HEK293 (cell line): ENCODE data around the gene ARHGEF39.

ENCODE experiments used
- ATF2 ChIP-seq: fragments of 450-650 bp; formaldehyde crosslinking; IDR thresholded peaks from 2 replicates; pipeline ENCODE4 v1.5.1; 2016; ENCODE audit warnings: missing biosample characterization, missing genetic modification characterization, low read depth
- CTCF ChIP-seq: fragments of 450-650 bp; formaldehyde crosslinking; IDR thresholded peaks from 2 replicates; pipeline ENCODE4 v1.5.1; 2016; ENCODE audit warnings: missing biosample characterization, missing genetic modification characterization
- HOXA7 ChIP-seq: sonication (generic); formaldehyde crosslinking; IDR thresholded peaks from 2 replicates; pipeline ENCODE4 v1.8.1; 2022; ENCODE audit warnings: missing genetic modification reagents, borderline replicate concordance
- TRIM28 ChIP-seq: IDR thresholded peaks from 2 replicates; pipeline ENCODE4 v1.6.1; 2011; ENCODE audit warnings: low read length, control low read depth, borderline replicate concordance
- ZFHX2 ChIP-seq: fragments of 450-650 bp; formaldehyde crosslinking; conservative IDR thresholded peaks from 2 replicates; pipeline ENCODE4 v1.5.1; 2016; ENCODE audit warnings: missing biosample characterization, missing genetic modification characterization
- ZFP3 ChIP-seq: fragments of 450-650 bp; formaldehyde crosslinking; IDR thresholded peaks from 2 replicates; pipeline ENCODE4 v1.5.1; 2016; ENCODE audit warnings: low read depth, missing biosample characterization, missing genetic modification characterization
- ZNF24 ChIP-seq: fragments of 450-650 bp; formaldehyde crosslinking; IDR thresholded peaks from 2 replicates; pipeline ENCODE4 v1.5.1; 2016; ENCODE audit warnings: missing biosample characterization, missing genetic modification characterization
- ZNF426 ChIP-seq: fragments of 450-650 bp; formaldehyde crosslinking; IDR thresholded peaks from 2 replicates; pipeline ENCODE4 v1.5.1; 2017; ENCODE audit warnings: missing biosample characterization, missing genetic modification characterization, mild to moderate bottlenecking, inconsistent platforms, moderate library complexity
- ZNF530 ChIP-seq: fragments of 450-650 bp; formaldehyde crosslinking; IDR thresholded peaks from 2 replicates; pipeline ENCODE4 v1.5.1; 2016; ENCODE audit warnings: low read depth, missing biosample characterization, missing genetic modification characterization
- TF ChIP-seq, protein P1 (sequence below): fragments of 450-650 bp; formaldehyde crosslinking; IDR thresholded peaks from 2 replicates; pipeline ENCODE4 v1.5.1; 2016; ENCODE audit warnings: missing biosample characterization, missing genetic modification characterization
- TF ChIP-seq, protein P2 (sequence below): fragments of 450-650 bp; formaldehyde crosslinking; optimal IDR thresholded peaks from 2 replicates; pipeline ENCODE3; 2016; ENCODE audit warnings: missing biosample characterization, mild to moderate bottlenecking, missing genetic modification characterization

DNA sequence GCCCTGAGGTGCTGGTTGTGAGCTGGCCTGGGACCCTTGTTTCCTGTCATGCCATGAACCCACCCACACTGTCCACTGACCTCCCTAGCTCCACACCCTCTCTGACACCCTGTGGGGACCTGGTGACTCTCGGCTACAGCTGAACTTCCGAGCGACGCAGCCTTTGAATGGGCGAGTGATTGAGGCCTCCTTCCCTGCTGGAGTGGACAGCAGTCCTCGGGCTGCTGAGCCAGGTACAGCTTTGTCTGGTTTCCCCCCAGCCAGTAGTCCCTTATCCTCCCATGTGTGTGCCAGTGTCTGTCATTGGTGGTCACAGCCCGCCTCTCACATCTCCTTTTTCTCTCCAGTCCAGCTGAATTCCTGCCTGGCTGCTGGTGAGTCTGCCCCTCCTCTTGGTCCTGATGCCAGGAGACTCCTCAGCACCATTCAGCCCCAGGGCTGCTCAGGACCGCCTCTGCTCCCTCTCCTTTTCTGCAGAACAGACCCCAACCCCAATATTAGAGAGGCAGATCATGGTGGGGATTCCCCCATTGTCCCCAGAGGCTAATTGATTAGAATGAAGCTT lies 14.9 kb upstream of the ARHGEF39 start:
- TF ChIP-seq, protein P1, sequence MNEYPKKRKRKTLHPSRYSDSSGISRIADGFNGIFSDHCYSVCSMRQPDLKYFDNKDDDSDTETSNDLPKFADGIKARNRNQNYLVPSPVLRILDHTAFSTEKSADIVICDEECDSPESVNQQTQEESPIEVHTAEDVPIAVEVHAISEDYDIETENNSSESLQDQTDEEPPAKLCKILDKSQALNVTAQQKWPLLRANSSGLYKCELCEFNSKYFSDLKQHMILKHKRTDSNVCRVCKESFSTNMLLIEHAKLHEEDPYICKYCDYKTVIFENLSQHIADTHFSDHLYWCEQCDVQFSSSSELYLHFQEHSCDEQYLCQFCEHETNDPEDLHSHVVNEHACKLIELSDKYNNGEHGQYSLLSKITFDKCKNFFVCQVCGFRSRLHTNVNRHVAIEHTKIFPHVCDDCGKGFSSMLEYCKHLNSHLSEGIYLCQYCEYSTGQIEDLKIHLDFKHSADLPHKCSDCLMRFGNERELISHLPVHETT = no peak
- no peak for TF ChIP-seq ZFHX2 (tag by site-specific recombination)
- TF ChIP-seq HOXA7 (CRISPR knock-in tag) = no peak
- TF ChIP-seq ZFP3 = no peak
- TF ChIP-seq ATF2 = no peak
- TF ChIP-seq CTCF (tag by site-specific recombination) = no peak
- no peak for TF ChIP-seq ZNF530
- no peak for TF ChIP-seq ZNF426 (tag by site-specific recombination)
- TF ChIP-seq, protein P2, sequence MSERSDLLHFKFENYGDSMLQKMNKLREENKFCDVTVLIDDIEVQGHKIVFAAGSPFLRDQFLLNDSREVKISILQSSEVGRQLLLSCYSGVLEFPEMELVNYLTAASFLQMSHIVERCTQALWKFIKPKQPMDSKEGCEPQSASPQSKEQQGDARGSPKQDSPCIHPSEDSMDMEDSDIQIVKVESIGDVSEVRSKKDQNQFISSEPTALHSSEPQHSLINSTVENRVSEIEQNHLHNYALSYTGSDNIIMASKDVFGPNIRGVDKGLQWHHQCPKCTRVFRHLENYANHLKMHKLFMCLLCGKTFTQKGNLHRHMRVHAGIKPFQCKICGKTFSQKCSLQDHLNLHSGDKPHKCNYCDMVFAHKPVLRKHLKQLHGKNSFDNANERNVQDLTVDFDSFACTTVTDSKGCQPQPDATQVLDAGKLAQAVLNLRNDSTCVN = no peak
- TF ChIP-seq ZNF24 (tag by site-specific recombination) = no peak
- TF ChIP-seq TRIM28 = no peak
